ENCODE results near the gene PAX3.

Gene PAX3

DNA sequence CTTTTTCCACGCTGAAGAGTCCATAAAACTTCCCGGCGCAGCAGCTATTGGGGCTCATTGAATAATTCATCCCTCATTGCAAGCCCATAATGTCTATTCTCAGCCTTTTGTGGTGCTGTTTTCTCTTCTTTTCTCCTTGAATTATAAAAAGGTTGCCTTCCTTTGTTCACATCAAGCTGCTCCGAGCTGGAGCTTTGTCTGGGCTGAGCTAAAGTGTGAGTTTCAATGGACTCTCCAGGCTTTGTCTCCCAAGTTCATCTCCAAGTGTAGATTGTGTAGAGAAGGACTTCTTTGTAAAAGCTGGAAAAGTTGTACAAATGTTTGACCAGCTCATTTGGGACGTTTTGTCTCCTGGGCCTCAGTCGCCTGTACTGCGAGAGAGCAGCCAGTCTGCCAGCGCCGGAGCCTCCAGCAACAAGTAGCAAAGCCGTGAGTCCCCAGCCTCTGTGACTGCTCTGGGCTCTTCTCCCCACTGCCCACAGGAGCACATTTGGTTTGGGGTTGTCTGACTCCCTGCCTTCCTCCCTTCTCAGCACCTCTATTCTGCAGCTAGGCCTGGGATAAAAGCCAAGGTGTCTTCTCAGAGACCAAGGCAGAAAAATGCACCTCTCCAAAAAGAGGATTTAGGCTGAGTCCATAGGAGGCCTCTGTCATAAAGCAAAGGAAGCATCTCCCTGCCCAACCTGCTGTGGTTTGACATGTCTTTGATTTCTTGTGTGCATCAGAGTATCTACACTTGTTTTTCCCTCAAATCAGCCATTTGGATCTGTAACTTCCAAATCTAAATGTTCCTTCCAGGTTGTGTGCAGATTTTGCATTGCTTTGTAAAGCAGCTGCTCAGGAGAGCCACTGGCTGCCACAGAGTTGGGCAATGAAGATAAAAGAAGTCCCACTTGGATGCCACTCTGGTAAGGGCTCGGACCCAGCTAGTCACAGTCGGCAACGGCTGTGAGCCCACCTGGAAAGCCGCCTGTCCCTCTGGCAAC, 6.4 kb downstream of the PAX3 start:
- H3K4me3 ChIP-seq (replicated peaks; ENCODE audit: insufficient read depth, low read length): no peak overlapping the region
- H3K27ac ChIP-seq (replicated peaks): no peak overlapping the region
- peaks cover 94% of the 10 kb centered on the region for H3K27me3 ChIP-seq (ENCODE audit: insufficient read depth, poor library complexity, severe bottlenecking)
- TF ChIP-seq, protein P1, sequence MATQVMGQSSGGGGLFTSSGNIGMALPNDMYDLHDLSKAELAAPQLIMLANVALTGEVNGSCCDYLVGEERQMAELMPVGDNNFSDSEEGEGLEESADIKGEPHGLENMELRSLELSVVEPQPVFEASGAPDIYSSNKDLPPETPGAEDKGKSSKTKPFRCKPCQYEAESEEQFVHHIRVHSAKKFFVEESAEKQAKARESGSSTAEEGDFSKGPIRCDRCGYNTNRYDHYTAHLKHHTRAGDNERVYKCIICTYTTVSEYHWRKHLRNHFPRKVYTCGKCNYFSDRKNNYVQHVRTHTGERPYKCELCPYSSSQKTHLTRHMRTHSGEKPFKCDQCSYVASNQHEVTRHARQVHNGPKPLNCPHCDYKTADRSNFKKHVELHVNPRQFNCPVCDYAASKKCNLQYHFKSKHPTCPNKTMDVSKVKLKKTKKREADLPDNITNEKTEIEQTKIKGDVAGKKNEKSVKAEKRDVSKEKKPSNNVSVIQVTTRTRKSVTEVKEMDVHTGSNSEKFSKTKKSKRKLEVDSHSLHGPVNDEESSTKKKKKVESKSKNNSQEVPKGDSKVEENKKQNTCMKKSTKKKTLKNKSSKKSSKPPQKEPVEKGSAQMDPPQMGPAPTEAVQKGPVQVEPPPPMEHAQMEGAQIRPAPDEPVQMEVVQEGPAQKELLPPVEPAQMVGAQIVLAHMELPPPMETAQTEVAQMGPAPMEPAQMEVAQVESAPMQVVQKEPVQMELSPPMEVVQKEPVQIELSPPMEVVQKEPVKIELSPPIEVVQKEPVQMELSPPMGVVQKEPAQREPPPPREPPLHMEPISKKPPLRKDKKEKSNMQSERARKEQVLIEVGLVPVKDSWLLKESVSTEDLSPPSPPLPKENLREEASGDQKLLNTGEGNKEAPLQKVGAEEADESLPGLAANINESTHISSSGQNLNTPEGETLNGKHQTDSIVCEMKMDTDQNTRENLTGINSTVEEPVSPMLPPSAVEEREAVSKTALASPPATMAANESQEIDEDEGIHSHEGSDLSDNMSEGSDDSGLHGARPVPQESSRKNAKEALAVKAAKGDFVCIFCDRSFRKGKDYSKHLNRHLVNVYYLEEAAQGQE (IDR thresholded peaks at IDR 0.05; ENCODE audit: insufficient replicate concordance, low read depth): no peak
- TF ChIP-seq POLR2AphosphoS5 (IDR thresholded peaks at IDR 0.05; ENCODE audit: low read depth): no peak
- TF ChIP-seq CTCF (IDR thresholded peaks at IDR 0.05; ENCODE audit: insufficient read depth, low read length): no peak
- TF ChIP-seq GABPA (IDR thresholded peaks at IDR 0.05; ENCODE audit: low read depth): no peak
- TF ChIP-seq SPI1 (IDR thresholded peaks at IDR 0.05; ENCODE audit: borderline replicate concordance, low read depth): no peak
- no peak for DNase-seq (ENCODE audit: low read depth in 1 of 2, low spot score in 1 of 2)

DNA sequence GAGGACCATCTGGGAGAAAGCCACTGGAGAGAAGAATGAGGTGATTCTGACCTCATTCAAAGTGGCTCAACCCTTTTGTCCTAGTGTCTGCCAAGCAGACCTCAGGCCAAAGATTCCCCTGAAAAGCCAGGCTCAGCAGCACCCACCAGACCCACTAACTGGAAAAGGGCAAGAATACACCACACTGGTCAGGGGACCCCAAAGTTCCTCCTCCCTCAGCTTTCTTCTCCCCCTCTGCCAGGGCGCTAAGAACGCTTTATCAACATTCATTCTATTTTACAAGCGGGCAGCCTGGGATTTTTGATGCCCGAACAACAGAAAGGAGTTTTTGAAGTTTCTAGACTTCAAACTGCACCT, 7.3 kb downstream of the PAX3 start:
- H3K27me3 ChIP-seq (ENCODE audit: insufficient read depth, poor library complexity, severe bottlenecking): peaks cover 91% of the 10 kb centered on the region
- TF ChIP-seq, protein P1 (IDR thresholded peaks at IDR 0.05; ENCODE audit: insufficient replicate concordance, low read depth): no peak
- TF ChIP-seq SPI1 (IDR thresholded peaks at IDR 0.05; ENCODE audit: borderline replicate concordance, low read depth) (no peak), POLR2AphosphoS5 (IDR thresholded peaks at IDR 0.05; ENCODE audit: low read depth) (no peak), GABPA (IDR thresholded peaks at IDR 0.05; ENCODE audit: low read depth) (no peak), CTCF (IDR thresholded peaks at IDR 0.05; ENCODE audit: insufficient read depth, low read length) (no peak)
- no peak for DNase-seq (ENCODE audit: low read depth in 1 of 2, low spot score in 1 of 2)
- H3K4me3 ChIP-seq (replicated peaks; ENCODE audit: insufficient read depth, low read length): no peak overlapping the region
- H3K27ac ChIP-seq (replicated peaks): no peak overlapping the region

GRCh38 chr2:222290736-222291484, 7.9 kb downstream of the PAX3 start:
- no peak overlapping the region for H3K4me3 ChIP-seq (replicated peaks; ENCODE audit: insufficient read depth, low read length)
- DNase-seq (ENCODE audit: low read depth in 1 of 2, low spot score in 1 of 2): no peak

More at GRCh38 chr2:222290736-222291484, 7.9 kb downstream of the PAX3 start:
- TF ChIP-seq, protein P1 (IDR thresholded peaks at IDR 0.05; ENCODE audit: insufficient replicate concordance, low read depth): no peak
- no peak for TF ChIP-seq POLR2AphosphoS5 (IDR thresholded peaks at IDR 0.05; ENCODE audit: low read depth)
- TF ChIP-seq GABPA (IDR thresholded peaks at IDR 0.05; ENCODE audit: low read depth): no peak
- TF ChIP-seq CTCF (IDR thresholded peaks at IDR 0.05; ENCODE audit: insufficient read depth, low read length): no peak
- TF ChIP-seq SPI1 (IDR thresholded peaks at IDR 0.05; ENCODE audit: borderline replicate concordance, low read depth): no peak
- peaks cover 85% of the 10 kb centered on the region for H3K27me3 ChIP-seq (ENCODE audit: insufficient read depth, poor library complexity, severe bottlenecking)
- H3K27ac ChIP-seq (replicated peaks): no peak overlapping the region
